ENCODE measurements around the gene TPO. TPM values are rescaled to one million over a fixed set of nuclear protein-coding genes. Genes with fewer than 3 reads are reported as not detected.

Gene TPO
- total RNA-seq, 4 donors from 2014 or later = 4,215 to 7,965 (median 5,966) TPM

DNA sequence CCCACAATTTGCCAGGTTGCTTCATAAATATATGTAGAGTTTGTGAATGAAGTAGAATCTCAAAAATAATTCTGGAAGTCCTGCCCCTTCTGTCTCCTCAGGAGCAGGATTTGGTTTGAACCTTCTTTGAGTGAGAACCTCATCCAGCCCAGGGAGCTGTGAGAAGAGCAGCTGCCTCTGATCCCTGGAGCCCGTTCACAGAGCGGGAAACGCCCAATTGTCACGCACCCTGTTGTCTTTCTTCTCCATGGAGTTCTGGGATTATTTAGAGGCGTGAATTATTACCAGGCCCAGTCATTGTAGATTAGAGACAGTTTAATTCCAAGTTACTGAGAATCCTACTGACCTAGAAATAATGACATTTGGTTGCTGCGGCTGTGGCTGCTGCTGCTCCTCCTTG, 66.1 kb downstream of the TPO start:
- intact Hi-C loops (cut with DNase I) = no loop called here
- no peak for TF ChIP-seq POLR2A (IDR thresholded peaks at IDR 0.05)
- TF ChIP-seq CTCF (IDR thresholded peaks at IDR 0.05) = no peak
- 88 to 95% methylated on average over 6 of the region's 6 CpGs for WGBS, 2 donors
- Histone ChIP-seq H3K4me1 (no peaks in the 10 kb centered on the region), H3K36me3 (peaks cover 93 to 100% of the 10 kb centered on the region in 2 donors), H3K9me3 (no peaks in the 10 kb centered on the region), H3K27ac (no peak overlapping the region), H3K27me3 (no peaks in the 10 kb centered on the region), H3K4me3 (replicated peaks in 1 of 3) (no peak overlapping the region)
- no peak for DNase-seq

- intact Hi-C loops (cut with DNase I) = no loop called here
- WGBS, 2 donors = 83 to 86% methylated on average over 13 of the region's 13 CpGs
- no peaks in the 10 kb centered on the region for H3K9me3 ChIP-seq
- peaks cover 95 to 100% of the 10 kb centered on the region in 2 donors for H3K36me3 ChIP-seq
- DNase-seq = no peak
- no peaks in the 10 kb centered on the region for H3K4me1 ChIP-seq
- no peaks in the 10 kb centered on the region for H3K27me3 ChIP-seq
- H3K27ac ChIP-seq = no peak overlapping the region
- no peak overlapping the region for H3K4me3 ChIP-seq (replicated peaks in 1 of 3)
- TF ChIP-seq POLR2A (IDR thresholded peaks at IDR 0.05) = no peak
- no peak for TF ChIP-seq CTCF (IDR thresholded peaks at IDR 0.05)
Observed at GRCh38 chr2:1480671-1481076, 67.4 kb downstream of the TPO start.

DNA sequence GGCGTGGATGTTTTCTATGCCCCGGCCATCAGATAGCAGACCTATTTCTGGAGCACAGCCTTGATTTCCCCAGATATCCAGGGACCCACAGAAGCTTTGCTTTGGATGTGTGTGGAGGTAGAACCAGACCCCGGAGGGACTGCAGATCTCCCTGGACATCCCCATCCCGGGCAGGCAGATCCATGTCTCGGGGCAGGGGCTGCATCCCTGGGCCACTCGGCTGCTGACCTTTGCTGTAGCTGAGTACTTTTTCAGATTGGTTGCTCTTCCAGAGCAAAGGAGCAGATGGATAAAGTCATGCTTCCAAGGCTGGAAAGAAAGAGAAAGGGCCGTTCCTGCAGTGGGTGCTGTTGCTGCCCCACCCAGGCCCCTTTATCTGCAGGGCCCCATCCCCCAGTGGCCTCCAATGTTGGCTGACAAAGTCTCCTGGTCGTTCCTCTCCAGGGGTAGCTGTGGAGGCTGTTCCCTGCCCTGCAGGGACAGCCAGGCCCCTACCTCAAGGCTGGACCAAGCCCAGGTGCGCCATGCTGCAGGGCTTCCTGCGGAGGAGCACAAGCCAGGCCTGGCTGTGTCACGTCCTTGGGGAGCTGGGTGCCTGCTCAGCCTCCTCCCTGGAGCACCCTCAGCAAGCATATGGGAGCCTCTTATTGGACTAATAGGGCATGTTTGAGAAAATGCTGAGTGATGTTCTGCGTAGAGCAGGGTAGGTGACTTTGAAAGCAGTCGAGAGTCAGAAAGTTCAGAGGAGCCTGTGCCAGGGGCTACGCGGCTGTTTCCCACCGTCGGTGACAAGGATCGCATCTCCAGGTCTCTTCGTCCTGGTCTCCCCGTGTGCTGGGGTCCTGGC, 68.4 kb downstream of the TPO start:
- H3K27me3 ChIP-seq = no peaks in the 10 kb centered on the region
- H3K27ac ChIP-seq = no peak overlapping the region
- intact Hi-C loops (cut with DNase I) = no loop called here
- DNase-seq = no peak
- H3K4me3 ChIP-seq (replicated peaks in 1 of 3) = no peak overlapping the region
- H3K36me3 ChIP-seq = peaks cover 92 to 100% of the 10 kb centered on the region in 2 donors
- H3K9me3 ChIP-seq = no peaks in the 10 kb centered on the region
- no peaks in the 10 kb centered on the region for H3K4me1 ChIP-seq
- WGBS, 2 donors = 92 to 94% methylated on average over 16 to 20 of the region's 20 CpGs
- no peak for TF ChIP-seq CTCF (IDR thresholded peaks at IDR 0.05)
- no peak for TF ChIP-seq POLR2A (IDR thresholded peaks at IDR 0.05)

DNA sequence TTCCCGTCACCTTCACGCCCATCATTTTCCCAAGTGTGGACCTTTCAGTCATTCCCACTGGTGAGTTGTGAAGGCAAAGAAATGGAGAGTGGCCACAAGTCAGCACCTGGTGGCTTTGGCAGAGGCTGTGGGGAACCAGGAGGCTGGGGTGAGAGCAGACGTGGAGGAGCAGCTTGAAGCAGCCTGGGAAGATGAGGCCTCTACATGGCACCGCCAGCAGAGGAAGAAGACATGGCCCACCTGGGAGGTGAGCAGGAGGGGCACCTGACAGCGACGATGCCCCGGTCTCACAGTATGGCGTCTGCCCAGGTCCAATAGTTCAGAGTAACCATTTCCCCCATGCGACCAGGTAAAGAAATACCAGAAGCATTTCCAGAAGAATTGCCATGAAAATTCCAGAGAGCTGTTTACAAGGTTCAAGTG, 69.0 kb downstream of the TPO start:
- DNase-seq = no peak
- WGBS, 2 donors = 95 to 96% methylated on average over 9 of the region's 9 CpGs
- Histone ChIP-seq H3K4me1 (no peaks in the 10 kb centered on the region), H3K27ac (no peak overlapping the region), H3K27me3 (no peaks in the 10 kb centered on the region), H3K9me3 (no peaks in the 10 kb centered on the region), H3K36me3 (peaks cover 92 to 100% of the 10 kb centered on the region in 2 donors), H3K4me3 (replicated peaks in 1 of 3) (no peak overlapping the region)
- TF ChIP-seq POLR2A (IDR thresholded peaks at IDR 0.05) (no peak), CTCF (IDR thresholded peaks at IDR 0.05) (no peak)
- intact Hi-C loops (cut with DNase I) = no loop called here

DNA sequence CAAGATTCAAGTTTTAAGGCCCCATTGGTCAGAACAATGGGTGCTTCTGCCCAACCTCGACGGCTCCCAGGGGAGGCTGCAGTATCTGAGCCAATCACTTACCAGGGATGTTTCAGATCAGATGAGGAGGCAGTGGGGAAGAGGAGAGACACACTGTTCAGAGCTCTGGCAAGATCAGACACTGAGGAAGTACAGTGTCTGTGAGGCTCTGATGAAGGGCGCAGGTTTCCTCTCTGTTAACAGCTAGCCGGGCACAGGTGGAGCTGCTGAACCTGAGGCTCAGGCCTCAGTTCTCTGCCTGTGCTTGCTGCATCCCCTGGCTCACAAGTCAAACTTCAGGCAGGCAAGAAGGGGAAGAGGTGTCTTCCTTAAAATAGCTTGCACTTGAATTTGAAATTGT, 69.7 kb downstream of the TPO start:
- 81 to 94% methylated on average over 4 of the region's 4 CpGs for WGBS, 2 donors
- H3K9me3 ChIP-seq = no peaks in the 10 kb centered on the region
- no peak for DNase-seq
- intact Hi-C loops (cut with DNase I) = no loop called here
- no peak overlapping the region for H3K27ac ChIP-seq
- peaks cover 92 to 100% of the 10 kb centered on the region in 2 donors for H3K36me3 ChIP-seq
- TF ChIP-seq CTCF (IDR thresholded peaks at IDR 0.05) (no peak), POLR2A (IDR thresholded peaks at IDR 0.05) (no peak)
- H3K27me3 ChIP-seq = no peaks in the 10 kb centered on the region
- H3K4me1 ChIP-seq = no peaks in the 10 kb centered on the region
- no peak overlapping the region for H3K4me3 ChIP-seq (replicated peaks in 1 of 3)

Data from thyroid gland (tissue), 4 donors.